Ascending aorta (tissue), 2 donors: ENCODE data around the gene GOLGA6L2. TPM values are rescaled to one million over a fixed set of nuclear protein-coding genes. Genes with fewer than 3 reads are reported as not detected.

ENCODE experiments used
- DNase-seq, 2 donors: peaks; one replicate each; pipeline ENCODE4 v3.0.0-alpha.2; 2019; ENCODE audit warnings: low spot score in 2 of 2
- H3K27ac ChIP-seq, 2 donors: fragments of 200-600 bp; sonication (generic); one replicate each; pipeline ENCODE4 v1.5.1; 2016 to 2017; ENCODE audit warnings: mild to moderate bottlenecking in 1 of 2
- H3K27me3 ChIP-seq: fragments of 200-600 bp; sonication (generic); one replicate; pipeline ENCODE4 v1.5.1; 2017
- H3K36me3 ChIP-seq, 2 donors: fragments of 200-600 bp; sonication (generic); one replicate each; pipeline ENCODE4 v1.5.1; 2016
- H3K4me1 ChIP-seq, 2 donors: fragments of 200-600 bp; sonication (generic); one replicate each; pipeline ENCODE4 v1.5.1; 2016 to 2017; ENCODE audit warnings: mild to moderate bottlenecking in 1 of 2
- H3K4me3 ChIP-seq, 2 donors: fragments of 200-600 bp; sonication (generic); one replicate each; pipeline ENCODE4 v1.5.1; 2016 to 2017; ENCODE audit warnings: mild to moderate bottlenecking in 1 of 2
- H3K9me3 ChIP-seq, 2 donors: fragments of 200-600 bp; sonication (generic); one replicate each; pipeline ENCODE4 v1.5.1; 2016
- CTCF ChIP-seq, 3 experiments: fragments of 200-600 bp in 2 of 3; fragments of 450-650 bp in 1 of 3; sonication (generic) in 2 of 3; IDR thresholded peaks; one replicate each; pipeline ENCODE4 v1.5.1; 2016 to 2019; ENCODE audit warnings: antibody characterized with exemption in 3 of 3, mild to moderate bottlenecking in 1 of 3, moderate library complexity in 1 of 3
- intact Hi-C: fragments of 100-400 bp; cut with DNase I; formaldehyde crosslinking; loops from one replicate; pipeline ENCODE4 v1.15.1; 2023
- total RNA-seq: library from RNA; depleted of rRNA; stranded (reverse); fragments of >200 nt; gene quantifications from one replicate; pipeline ENCODE4 v1.1.0, GENCODE V29; 2016

GOLGA6L2 gene
- total RNA-seq = not detected

- intact Hi-C loops = no loop called here
- no peaks in the 10 kb centered on the region for H3K4me1 ChIP-seq
- H3K36me3 ChIP-seq = no peaks in the 10 kb centered on the region
- H3K9me3 ChIP-seq = no peaks in the 10 kb centered on the region
- no peak within 1 kb of the TSS for H3K4me3 ChIP-seq
- no peaks in the 10 kb centered on the region for H3K27me3 ChIP-seq
- TF ChIP-seq CTCF (IDR thresholded peaks at IDR 0.05) = no peak
- H3K27ac ChIP-seq = no peak within 1 kb of the TSS
- no peak for DNase-seq
Measured at GRCh38 chr15:23447107-23447500, at the start of gene GOLGA6L2. Gene GOLGA6L2 (minus strand): TSS chr15:23447243. CDS start chr15:23447181, 62 bp downstream.

DNA sequence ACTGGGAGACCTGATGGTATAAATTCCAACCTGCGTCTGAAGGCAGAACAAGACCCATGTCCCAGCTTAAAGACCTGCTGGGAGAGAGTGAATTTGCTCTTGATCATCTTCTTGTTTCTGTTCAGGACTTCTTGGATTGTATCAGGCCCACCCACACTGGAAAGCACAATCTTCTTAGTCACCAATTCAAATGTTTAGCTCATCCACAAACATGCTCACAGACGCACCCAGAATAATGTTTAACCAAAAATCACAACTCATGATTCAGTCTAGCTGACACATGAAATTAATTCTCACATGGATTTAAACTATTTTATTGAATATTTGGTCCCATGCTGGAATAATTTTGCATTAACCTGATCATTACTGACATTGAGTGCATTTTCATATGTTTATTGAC is 37.8 kb upstream of the GOLGA6L2 start:
- Histone ChIP-seq H3K4me3 (no peak overlapping the region), H3K27me3 (no peaks in the 10 kb centered on the region), H3K36me3 (no peaks in the 10 kb centered on the region), H3K27ac (no peak overlapping the region), H3K4me1 (no peaks in the 10 kb centered on the region), H3K9me3 (no peaks in the 10 kb centered on the region)
- no peak for DNase-seq
- TF ChIP-seq CTCF (IDR thresholded peaks at IDR 0.05) = no peak
- intact Hi-C loops = no loop called here

- no peaks in the 10 kb centered on the region for H3K9me3 ChIP-seq
- H3K36me3 ChIP-seq = no peaks in the 10 kb centered on the region
- H3K27me3 ChIP-seq = no peaks in the 10 kb centered on the region
- intact Hi-C loops = no loop called here
- TF ChIP-seq CTCF (IDR thresholded peaks at IDR 0.05) = no peak
- no peak overlapping the region for H3K4me3 ChIP-seq
- no peaks in the 10 kb centered on the region for H3K4me1 ChIP-seq
- H3K27ac ChIP-seq = no peak overlapping the region
- no peak for DNase-seq
Measured at GRCh38 chr15:23483821-23484299, 36.8 kb upstream of the GOLGA6L2 start.

DNA sequence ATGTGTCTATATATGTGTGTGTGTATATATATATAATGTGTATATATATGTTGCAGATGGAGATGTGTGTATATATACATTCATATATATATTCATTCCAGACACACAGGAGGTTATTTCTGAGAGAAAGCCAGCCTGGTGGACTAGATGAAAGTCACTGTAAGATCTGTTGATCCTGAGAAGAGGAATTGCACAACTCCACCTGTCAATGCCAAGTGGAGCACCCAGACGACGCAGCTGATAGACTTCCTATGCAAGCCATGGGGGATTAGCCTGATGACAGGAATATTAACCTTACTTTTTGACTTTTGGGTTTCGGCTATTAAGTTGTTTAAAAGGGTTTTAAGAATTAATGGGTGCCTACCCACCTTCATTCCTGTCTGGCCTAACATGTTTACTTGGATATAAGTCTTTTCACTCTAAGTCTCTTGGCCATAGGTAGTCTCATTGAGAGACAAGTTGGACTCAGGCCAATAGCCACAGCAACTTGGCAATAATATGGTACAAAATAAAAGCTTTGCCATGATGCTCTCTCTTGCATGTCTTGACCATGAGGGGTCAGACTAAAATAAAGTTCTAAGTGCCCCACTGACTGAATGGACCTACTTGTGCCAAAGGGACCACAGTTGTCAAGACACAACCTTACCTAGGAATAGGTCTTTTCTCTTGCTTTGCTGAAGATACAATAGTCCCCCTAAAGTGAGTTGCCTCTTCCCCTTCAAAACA is 35.9 kb upstream of the GOLGA6L2 start:
- Histone ChIP-seq H3K36me3 (no peaks in the 10 kb centered on the region), H3K27me3 (no peaks in the 10 kb centered on the region), H3K4me1 (no peaks in the 10 kb centered on the region), H3K9me3 (no peaks in the 10 kb centered on the region), H3K27ac (no peak overlapping the region), H3K4me3 (no peak overlapping the region)
- intact Hi-C loops = no loop called here
- no peak for DNase-seq
- TF ChIP-seq CTCF (IDR thresholded peaks at IDR 0.05) = no peak

- Histone ChIP-seq H3K27ac (no peak overlapping the region), H3K4me3 (no peak overlapping the region), H3K36me3 (no peaks in the 10 kb centered on the region), H3K27me3 (no peaks in the 10 kb centered on the region), H3K9me3 (no peaks in the 10 kb centered on the region), H3K4me1 (no peaks in the 10 kb centered on the region)
- no peak for DNase-seq
- no peak for TF ChIP-seq CTCF (IDR thresholded peaks at IDR 0.05)
- intact Hi-C loops = no loop called here
Measured at GRCh38 chr15:23482228-23482627, 35.2 kb upstream of the GOLGA6L2 start.
